Activated CD4-positive, alpha-beta T cell treated with anti-CD3 and anti-CD28 coated beads for 24 hours (primary cell): ENCODE measurements around the gene ABHD17C.
"Not testable (repeated sequence)": the region's sequence is repeated elsewhere in the genome, so short reads cannot be mapped to it uniquely, and the experiment has no call there.

Experiments
- DNase-seq, 2 donors: peaks; one replicate each; pipeline ENCODE4 v3.0.0-alpha.2; 2020; ENCODE audit warnings: low read depth in 2 of 2

ABHD17C gene

GRCh38 chr15:80695099-80695910 is at the start of gene ABHD17C:
Gene ABHD17C (plus strand): TSS chr15:80695310. CDS start chr15:80695430, 120 bp downstream.
- peak; percentile 18 for DNase-seq

GRCh38 chr15:80645494-80646065 is 49.5 kb upstream of the ABHD17C start:
- no peak for DNase-seq

- not testable (repeated sequence) for DNase-seq
Measured at GRCh38 chr15:80647424-80647823, 47.7 kb upstream of the ABHD17C start.

GRCh38 chr15:80654299-80654698 is 40.8 kb upstream of the ABHD17C start:
- DNase-seq, result no peak

GRCh38 chr15:80659375-80659774 is 35.7 kb upstream of the ABHD17C start:
- DNase-seq, result no peak

GRCh38 chr15:80660119-80660518 is 35.0 kb upstream of the ABHD17C start:
- no peak for DNase-seq

- no peak for DNase-seq
Measured at GRCh38 chr15:80662129-80662528, 33.0 kb upstream of the ABHD17C start.

GRCh38 chr15:80662757-80663553 is 32.2 kb upstream of the ABHD17C start:
- no peak for DNase-seq

- no peak for DNase-seq
Measured at GRCh38 chr15:80665151-80665550, 30.0 kb upstream of the ABHD17C start.

GRCh38 chr15:80667936-80668335 is 27.2 kb upstream of the ABHD17C start:
- no peak for DNase-seq

- DNase-seq, result no peak
Measured at GRCh38 chr15:80668546-80669236, 26.4 kb upstream of the ABHD17C start.

GRCh38 chr15:80669663-80670273 is 25.3 kb upstream of the ABHD17C start:
- DNase-seq, result no peak

GRCh38 chr15:80673561-80674244 is 21.4 kb upstream of the ABHD17C start:
- DNase-seq, result no peak

GRCh38 chr15:80674245-80674614 is 20.9 kb upstream of the ABHD17C start:
- DNase-seq, result no peak

- DNase-seq, result no peak
Measured at GRCh38 chr15:80677041-80677440, 18.1 kb upstream of the ABHD17C start.

GRCh38 chr15:80679167-80679803 is 15.8 kb upstream of the ABHD17C start:
- no peak for DNase-seq

- no peak for DNase-seq
Measured at GRCh38 chr15:80679804-80680175, 15.3 kb upstream of the ABHD17C start.

- no peak for DNase-seq
Measured at GRCh38 chr15:80682201-80682600, 12.9 kb upstream of the ABHD17C start.

- DNase-seq, result no peak
Measured at GRCh38 chr15:80684697-80685096, 10.4 kb upstream of the ABHD17C start.

- no peak for DNase-seq
Measured at GRCh38 chr15:80685628-80686027, 9.5 kb upstream of the ABHD17C start.

- no peak for DNase-seq
Measured at GRCh38 chr15:80689294-80689693, 5.8 kb upstream of the ABHD17C start.
